GM21723 (cell line): ENCODE measurements around the gene YWHAG.
"Not testable (repeated sequence)": the region's sequence is repeated elsewhere in the genome, so short reads cannot be mapped to it uniquely, and the experiment has no call there.

Experiments
- ATAC-seq: cut with Tn5 transposase; IDR thresholded peaks from one replicate; pipeline ENCODE4 v1.9.1; 2021; ENCODE audit warnings: mild to moderate bottlenecking, moderate library complexity; ENCODE audit not compliant: unreplicated experiment

The YWHAG gene

GRCh38 chr7:76325811-76326210 lies 33.0 kb downstream of the YWHAG start:
- no peak for ATAC-seq

GRCh38 chr7:76325092-76325491 lies 33.7 kb downstream of the YWHAG start:
- no peak for ATAC-seq

- ATAC-seq, result peak; percentile 49
Measured at GRCh38 chr7:76318488-76319353, 40.1 kb downstream of the YWHAG start.

- ATAC-seq, result peak; percentile 88
Measured at GRCh38 chr7:76317782-76318487, 40.9 kb downstream of the YWHAG start.

- no peak for ATAC-seq
Measured at GRCh38 chr7:76316984-76317781, 41.6 kb downstream of the YWHAG start.

GRCh38 chr7:76315364-76315763 lies 43.4 kb downstream of the YWHAG start:
- ATAC-seq, result no peak

- not testable (repeated sequence) for ATAC-seq
Measured at GRCh38 chr7:76314740-76315139, 44.1 kb downstream of the YWHAG start.

GRCh38 chr7:76314042-76314721 lies 44.6 kb downstream of the YWHAG start:
- peak; percentile 32 for ATAC-seq

GRCh38 chr7:76311838-76312237 lies 47.0 kb downstream of the YWHAG start:
- ATAC-seq, result not testable (repeated sequence)

GRCh38 chr7:76310102-76310957 lies 48.5 kb downstream of the YWHAG start:
- ATAC-seq, result no peak

- not testable (repeated sequence) for ATAC-seq
Measured at GRCh38 chr7:76309341-76310101, 49.3 kb downstream of the YWHAG start.

GRCh38 chr7:76308874-76309273 lies 49.9 kb downstream of the YWHAG start:
- not testable (repeated sequence) for ATAC-seq

GRCh38 chr7:76304888-76305375 lies 53.9 kb downstream of the YWHAG start:
- no peak for ATAC-seq

GRCh38 chr7:76303202-76304147 lies 55.3 kb downstream of the YWHAG start:
- ATAC-seq, result peak; percentile 43

GRCh38 chr7:76302347-76303201 lies 56.2 kb downstream of the YWHAG start, which contains the start of gene HSPB1:
HSPB1 (plus strand) TSS chr7:76302673; CDS start chr7:76302713, 40 bp downstream.
- peak; percentile 59 for ATAC-seq

- ATAC-seq, result no peak
Measured at GRCh38 chr7:76301000-76301399, 57.8 kb downstream of the YWHAG start.
